ENCODE measurements around the gene PADI3.

The PADI3 gene

DNA sequence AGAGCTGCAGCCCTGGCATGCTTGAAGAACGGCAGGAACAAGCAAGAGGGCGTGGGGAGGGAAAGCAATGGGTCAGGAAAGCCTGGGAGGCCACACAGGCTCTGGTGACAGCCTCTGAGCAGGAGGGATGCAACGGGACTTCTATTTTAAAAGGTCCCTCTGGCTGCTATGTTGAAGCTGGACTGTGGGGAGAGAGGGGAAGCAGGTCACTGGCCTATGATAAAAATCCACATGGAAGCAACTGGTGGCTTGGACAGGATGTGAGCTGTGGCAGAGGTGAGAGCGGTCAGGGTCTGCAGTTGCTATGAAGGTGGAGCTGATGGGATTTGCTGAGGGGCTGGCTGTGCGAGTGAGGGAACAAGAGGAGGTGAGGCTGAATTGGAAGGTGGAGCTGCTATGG is 32.8 kb upstream of the PADI3 start:
- Histone ChIP-seq H3K27ac (ENCODE audit: low read depth, low read length) (no peak overlapping the region), H3K36me3 (ENCODE audit: insufficient read depth, low read length) (no peaks in the 10 kb centered on the region), H3K27me3 (ENCODE audit: insufficient read depth, low read length) (no peaks in the 10 kb centered on the region), H3K4me3 (ENCODE audit: low read depth, low read length) (no peak overlapping the region), H3K4me1 (ENCODE audit: control insufficient read depth, insufficient read depth, low read length, unreplicated experiment) (peaks cover 16% of the 10 kb centered on the region), H3K79me2 (ENCODE audit: control insufficient read depth, insufficient read depth, low read length, unreplicated experiment) (no peaks in the 10 kb centered on the region), H2AFZ (ENCODE audit: low read length, unreplicated experiment) (no peak overlapping the region)

DNA sequence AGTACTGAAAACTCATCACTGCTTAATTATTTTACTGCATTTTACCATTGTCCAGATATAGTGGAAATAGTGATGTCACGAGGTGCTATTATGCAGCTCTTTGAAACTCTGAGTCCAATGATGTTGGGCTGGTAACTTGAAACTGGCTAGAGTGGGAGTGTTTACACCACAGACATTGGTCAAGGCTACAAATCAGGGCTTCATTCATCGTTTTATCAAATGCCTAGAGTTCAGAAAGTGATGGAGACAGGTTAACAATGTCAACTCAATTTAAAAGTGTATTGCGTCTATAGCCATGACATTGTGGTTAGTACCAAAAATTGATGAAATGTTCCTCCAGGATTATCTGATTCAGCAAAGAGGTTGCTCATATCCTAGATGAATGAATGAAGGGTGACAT is 31.3 kb upstream of the PADI3 start:
- peaks cover 12% of the 10 kb centered on the region for H3K4me1 ChIP-seq (ENCODE audit: control insufficient read depth, insufficient read depth, low read length, unreplicated experiment)
- H3K27ac ChIP-seq (ENCODE audit: low read depth, low read length) = no peak overlapping the region
- no peak overlapping the region for H2AFZ ChIP-seq (ENCODE audit: low read length, unreplicated experiment)
- H3K4me3 ChIP-seq (ENCODE audit: low read depth, low read length) = no peak overlapping the region
- no peaks in the 10 kb centered on the region for H3K79me2 ChIP-seq (ENCODE audit: control insufficient read depth, insufficient read depth, low read length, unreplicated experiment)
- H3K27me3 ChIP-seq (ENCODE audit: insufficient read depth, low read length) = no peaks in the 10 kb centered on the region
- H3K36me3 ChIP-seq (ENCODE audit: insufficient read depth, low read length) = no peaks in the 10 kb centered on the region

DNA sequence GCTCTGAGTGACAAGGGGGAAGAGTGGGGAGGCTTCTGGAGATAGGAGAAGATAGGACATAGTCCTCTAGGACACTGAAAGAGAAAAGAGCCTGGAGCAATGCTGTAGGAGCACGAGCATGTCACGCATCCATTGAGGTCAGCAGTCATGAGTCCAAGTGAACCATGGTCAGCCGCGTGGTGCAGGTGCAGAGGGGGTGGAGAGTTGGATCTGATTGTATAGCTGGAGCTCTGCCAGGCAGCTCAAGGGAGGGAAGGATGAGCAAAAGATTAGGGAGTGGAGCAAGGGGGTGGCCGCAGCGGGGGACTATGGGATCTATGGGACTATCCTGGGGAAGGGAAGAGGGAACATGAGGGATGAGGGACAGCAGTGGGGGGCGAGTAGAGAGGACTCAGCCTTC is 30.0 kb upstream of the PADI3 start:
- no peaks in the 10 kb centered on the region for H3K27me3 ChIP-seq (ENCODE audit: insufficient read depth, low read length)
- H3K4me1 ChIP-seq (ENCODE audit: control insufficient read depth, insufficient read depth, low read length, unreplicated experiment) = peaks cover 4% of the 10 kb centered on the region
- no peaks in the 10 kb centered on the region for H3K36me3 ChIP-seq (ENCODE audit: insufficient read depth, low read length)
- no peak overlapping the region for H3K27ac ChIP-seq (ENCODE audit: low read depth, low read length)
- H3K79me2 ChIP-seq (ENCODE audit: control insufficient read depth, insufficient read depth, low read length, unreplicated experiment) = no peaks in the 10 kb centered on the region
- H2AFZ ChIP-seq (ENCODE audit: low read length, unreplicated experiment) = no peak overlapping the region
- no peak overlapping the region for H3K4me3 ChIP-seq (ENCODE audit: low read depth, low read length)

DNA sequence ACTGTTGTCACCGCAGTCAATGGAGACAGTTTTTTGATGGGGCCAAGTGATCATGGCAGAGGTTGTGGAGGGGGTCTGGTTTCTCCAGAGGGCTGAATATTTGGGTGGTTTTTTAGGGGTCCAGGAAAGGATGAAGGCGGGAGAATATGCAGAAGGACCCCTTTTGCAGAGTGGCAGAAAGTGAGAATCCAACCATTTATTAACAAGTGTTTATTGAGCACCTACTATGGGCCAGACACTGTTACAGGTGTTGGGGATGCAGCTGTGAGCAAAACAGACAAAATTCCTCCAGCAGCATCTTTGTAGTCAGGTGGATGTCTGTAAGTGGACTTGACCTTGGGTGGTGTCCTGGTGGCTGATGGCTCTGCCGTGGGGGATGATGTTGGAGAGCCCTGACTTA is 28.6 kb upstream of the PADI3 start:
- no peak overlapping the region for H2AFZ ChIP-seq (ENCODE audit: low read length, unreplicated experiment)
- H3K27ac ChIP-seq (ENCODE audit: low read depth, low read length) = no peak overlapping the region
- no peaks in the 10 kb centered on the region for H3K36me3 ChIP-seq (ENCODE audit: insufficient read depth, low read length)
- H3K27me3 ChIP-seq (ENCODE audit: insufficient read depth, low read length) = no peaks in the 10 kb centered on the region
- no peak overlapping the region for H3K4me3 ChIP-seq (ENCODE audit: low read depth, low read length)
- H3K4me1 ChIP-seq (ENCODE audit: control insufficient read depth, insufficient read depth, low read length, unreplicated experiment) = peaks cover 1% of the 10 kb centered on the region
- no peaks in the 10 kb centered on the region for H3K79me2 ChIP-seq (ENCODE audit: control insufficient read depth, insufficient read depth, low read length, unreplicated experiment)

DNA sequence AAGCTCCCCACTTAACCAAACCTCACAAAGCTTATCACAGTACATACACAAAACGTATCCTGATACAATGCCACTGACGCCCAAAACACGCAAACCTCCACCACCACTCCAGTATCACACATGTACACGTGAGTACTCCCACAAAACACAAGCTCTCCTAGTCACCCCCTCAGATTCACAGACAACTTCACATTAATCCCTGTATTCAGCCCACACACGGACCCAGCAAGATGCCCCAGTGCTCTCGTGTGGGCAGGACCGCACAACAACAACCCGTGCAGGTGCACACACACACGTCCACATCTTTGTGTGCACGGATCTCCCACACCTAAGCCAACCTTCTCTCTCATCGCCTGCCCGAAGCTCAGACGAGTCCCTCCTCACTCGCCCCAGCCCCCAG is 26.3 kb upstream of the PADI3 start:
- no peak overlapping the region for H2AFZ ChIP-seq (ENCODE audit: low read length, unreplicated experiment)
- peaks cover 4% of the 10 kb centered on the region for H3K4me1 ChIP-seq (ENCODE audit: control insufficient read depth, insufficient read depth, low read length, unreplicated experiment)
- H3K79me2 ChIP-seq (ENCODE audit: control insufficient read depth, insufficient read depth, low read length, unreplicated experiment) = no peaks in the 10 kb centered on the region
- H3K27ac ChIP-seq (ENCODE audit: low read depth, low read length) = no peak overlapping the region
- no peaks in the 10 kb centered on the region for H3K27me3 ChIP-seq (ENCODE audit: insufficient read depth, low read length)
- H3K4me3 ChIP-seq (ENCODE audit: low read depth, low read length) = no peak overlapping the region
- H3K36me3 ChIP-seq (ENCODE audit: insufficient read depth, low read length) = no peaks in the 10 kb centered on the region

DNA sequence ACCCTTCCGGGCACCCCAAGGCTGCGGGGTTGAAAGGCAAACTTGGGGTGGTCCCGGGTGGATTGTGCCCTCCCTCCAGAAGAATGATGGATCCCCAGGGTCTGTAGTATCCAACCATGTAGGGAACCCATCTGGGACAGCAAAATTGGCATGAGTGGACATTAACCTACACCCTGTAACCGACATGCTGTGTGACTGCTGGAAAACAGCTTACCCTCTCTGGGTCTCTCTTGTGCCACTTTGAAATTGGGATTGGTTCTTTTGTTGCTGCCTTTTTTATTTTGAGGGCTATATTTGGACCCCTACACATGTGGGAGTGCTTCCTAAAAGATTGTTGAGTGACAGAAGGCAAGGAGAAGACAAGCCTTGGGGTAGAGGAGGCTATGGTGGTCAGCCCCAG is 24.5 kb upstream of the PADI3 start:
- H3K4me3 ChIP-seq (ENCODE audit: low read depth, low read length) = no peak overlapping the region
- no peaks in the 10 kb centered on the region for H3K36me3 ChIP-seq (ENCODE audit: insufficient read depth, low read length)
- no peaks in the 10 kb centered on the region for H3K27me3 ChIP-seq (ENCODE audit: insufficient read depth, low read length)
- no peak overlapping the region for H2AFZ ChIP-seq (ENCODE audit: low read length, unreplicated experiment)
- no peaks in the 10 kb centered on the region for H3K79me2 ChIP-seq (ENCODE audit: control insufficient read depth, insufficient read depth, low read length, unreplicated experiment)
- peaks cover 4% of the 10 kb centered on the region for H3K4me1 ChIP-seq (ENCODE audit: control insufficient read depth, insufficient read depth, low read length, unreplicated experiment)
- no peak overlapping the region for H3K27ac ChIP-seq (ENCODE audit: low read depth, low read length)

DNA sequence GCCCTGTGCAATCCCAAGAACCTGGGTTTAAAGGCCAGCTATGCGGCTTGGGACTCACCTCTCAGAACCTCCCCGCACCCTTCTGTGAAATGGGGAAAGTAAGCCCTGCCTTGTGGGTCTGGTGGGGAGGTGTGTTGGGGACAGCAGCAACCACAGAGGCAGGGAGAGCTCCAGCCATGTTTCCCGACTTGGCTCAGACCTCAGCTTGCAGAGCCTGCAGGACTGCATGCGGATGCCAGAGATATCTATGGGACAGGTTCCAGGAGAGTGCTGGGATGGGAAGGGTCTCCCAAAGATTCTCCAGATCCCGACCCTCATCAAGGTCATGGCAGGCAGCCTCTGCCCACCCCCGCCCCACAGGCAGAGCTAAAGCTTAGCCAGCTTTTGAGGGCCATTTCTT is 23.8 kb upstream of the PADI3 start:
- peaks cover 4% of the 10 kb centered on the region for H3K4me1 ChIP-seq (ENCODE audit: control insufficient read depth, insufficient read depth, low read length, unreplicated experiment)
- H3K36me3 ChIP-seq (ENCODE audit: insufficient read depth, low read length) = no peaks in the 10 kb centered on the region
- no peak overlapping the region for H2AFZ ChIP-seq (ENCODE audit: low read length, unreplicated experiment)
- no peak overlapping the region for H3K27ac ChIP-seq (ENCODE audit: low read depth, low read length)
- H3K27me3 ChIP-seq (ENCODE audit: insufficient read depth, low read length) = no peaks in the 10 kb centered on the region
- H3K79me2 ChIP-seq (ENCODE audit: control insufficient read depth, insufficient read depth, low read length, unreplicated experiment) = no peaks in the 10 kb centered on the region
- H3K4me3 ChIP-seq (ENCODE audit: low read depth, low read length) = no peak overlapping the region

DNA sequence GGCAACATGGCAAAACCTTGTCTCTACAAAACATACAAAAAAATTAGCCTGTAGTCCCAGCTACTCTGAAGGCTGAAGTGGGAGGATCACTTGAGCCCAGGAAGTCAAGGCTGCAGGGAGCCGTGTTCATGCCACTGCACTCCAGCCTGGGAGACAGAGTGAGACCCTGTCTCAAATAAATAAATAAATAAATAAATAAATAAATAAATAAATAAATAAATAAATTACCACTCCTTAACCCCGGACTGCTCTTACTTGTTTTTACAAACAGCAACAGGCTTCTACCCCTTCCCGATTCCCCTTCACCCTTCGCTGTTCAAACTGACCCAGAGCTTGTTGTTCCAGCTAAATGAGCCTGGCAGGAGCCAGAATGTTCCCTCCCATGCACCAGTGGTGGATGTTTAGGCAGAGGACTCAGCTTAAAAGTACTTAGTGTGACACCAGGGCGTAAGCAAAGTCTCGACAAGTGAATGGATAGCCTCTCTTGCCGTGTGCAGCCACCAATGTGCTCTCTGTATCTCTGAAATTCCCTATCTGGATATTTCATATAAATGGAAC is 21.5 kb upstream of the PADI3 start:
- Histone ChIP-seq H3K27ac (ENCODE audit: low read depth, low read length) (no peak overlapping the region), H3K27me3 (ENCODE audit: insufficient read depth, low read length) (no peaks in the 10 kb centered on the region), H2AFZ (ENCODE audit: low read length, unreplicated experiment) (no peak overlapping the region), H3K4me3 (ENCODE audit: low read depth, low read length) (no peak overlapping the region), H3K79me2 (ENCODE audit: control insufficient read depth, insufficient read depth, low read length, unreplicated experiment) (no peaks in the 10 kb centered on the region), H3K4me1 (ENCODE audit: control insufficient read depth, insufficient read depth, low read length, unreplicated experiment) (peaks cover 8% of the 10 kb centered on the region), H3K36me3 (ENCODE audit: insufficient read depth, low read length) (no peaks in the 10 kb centered on the region)

DNA sequence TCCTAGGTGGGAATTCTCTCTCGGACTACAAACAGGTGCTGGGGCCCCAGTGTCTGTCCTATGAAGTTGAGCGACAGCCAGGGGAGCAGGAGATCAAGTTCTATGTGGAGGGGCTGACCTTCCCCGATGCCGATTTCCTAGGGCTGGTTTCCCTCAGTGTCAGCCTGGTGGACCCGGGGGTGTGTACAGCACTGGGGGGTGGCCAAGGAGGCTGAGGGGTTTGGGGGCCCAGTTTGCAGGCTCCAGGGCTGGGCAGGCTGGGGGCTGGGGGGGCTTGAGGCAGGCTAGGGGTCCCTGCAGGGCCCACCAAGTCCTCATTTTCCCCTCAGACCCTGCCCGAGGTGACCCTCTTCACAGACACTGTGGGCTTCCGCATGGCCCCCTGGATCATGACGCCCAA is 20.3 kb upstream of the PADI3 start:
- no peaks in the 10 kb centered on the region for H3K79me2 ChIP-seq (ENCODE audit: control insufficient read depth, insufficient read depth, low read length, unreplicated experiment)
- H3K36me3 ChIP-seq (ENCODE audit: insufficient read depth, low read length) = no peaks in the 10 kb centered on the region
- H3K4me3 ChIP-seq (ENCODE audit: low read depth, low read length) = no peak overlapping the region
- peaks cover 19% of the 10 kb centered on the region for H3K4me1 ChIP-seq (ENCODE audit: control insufficient read depth, insufficient read depth, low read length, unreplicated experiment)
- H3K27me3 ChIP-seq (ENCODE audit: insufficient read depth, low read length) = no peaks in the 10 kb centered on the region
- no peak overlapping the region for H3K27ac ChIP-seq (ENCODE audit: low read depth, low read length)
- H2AFZ ChIP-seq (ENCODE audit: low read length, unreplicated experiment) = no peak overlapping the region

DNA sequence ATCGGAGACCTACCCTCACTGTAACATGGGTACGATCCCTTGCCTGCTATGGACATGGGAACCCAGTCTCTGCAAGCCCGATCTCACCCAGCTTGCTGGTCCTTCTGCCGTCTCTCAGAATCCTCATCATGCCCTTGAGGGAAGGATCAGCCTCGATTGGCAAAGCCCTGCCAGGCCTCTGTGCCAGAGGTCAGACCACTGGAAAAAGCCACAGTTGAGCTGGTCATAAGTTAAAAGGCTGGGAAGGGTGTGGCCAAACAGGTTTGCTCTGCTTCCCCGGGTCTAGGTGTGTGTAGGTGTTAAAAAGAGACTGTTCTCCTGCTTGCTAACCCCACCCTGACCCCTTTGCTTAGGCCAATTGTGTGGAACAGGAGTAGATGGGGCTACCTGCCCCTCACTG is 19.5 kb upstream of the PADI3 start:
- Histone ChIP-seq H3K27me3 (ENCODE audit: insufficient read depth, low read length) (no peaks in the 10 kb centered on the region), H3K4me3 (ENCODE audit: low read depth, low read length) (no peak overlapping the region), H3K79me2 (ENCODE audit: control insufficient read depth, insufficient read depth, low read length, unreplicated experiment) (no peaks in the 10 kb centered on the region), H3K4me1 (ENCODE audit: control insufficient read depth, insufficient read depth, low read length, unreplicated experiment) (peaks cover 26% of the 10 kb centered on the region), H3K36me3 (ENCODE audit: insufficient read depth, low read length) (no peaks in the 10 kb centered on the region), H2AFZ (ENCODE audit: low read length, unreplicated experiment) (no peak overlapping the region), H3K27ac (ENCODE audit: low read depth, low read length) (no peak overlapping the region)

DNA sequence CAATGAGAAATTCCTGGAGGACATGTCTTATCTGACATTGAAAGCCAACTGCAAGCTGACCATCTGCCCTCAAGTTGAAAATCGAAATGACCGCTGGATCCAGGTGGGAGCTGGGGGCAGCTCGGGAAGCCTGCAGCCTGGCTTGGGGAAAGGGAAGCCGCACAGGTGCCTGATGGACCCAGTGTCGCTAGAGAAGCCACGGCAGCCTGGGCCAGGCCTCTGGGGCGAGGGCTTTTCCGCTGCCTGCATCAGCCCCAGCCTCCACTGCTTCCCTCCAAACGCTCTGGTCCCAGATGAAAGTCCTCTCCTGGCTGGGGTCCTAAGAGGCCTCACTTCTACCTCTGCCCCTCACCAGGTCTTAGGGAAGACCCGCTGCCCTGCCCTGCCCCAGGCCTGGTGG is 18.8 kb upstream of the PADI3 start:
- Histone ChIP-seq H2AFZ (ENCODE audit: low read length, unreplicated experiment) (no peak overlapping the region), H3K4me1 (ENCODE audit: control insufficient read depth, insufficient read depth, low read length, unreplicated experiment) (peaks cover 29% of the 10 kb centered on the region), H3K4me3 (ENCODE audit: low read depth, low read length) (no peak overlapping the region), H3K27ac (ENCODE audit: low read depth, low read length) (no peak overlapping the region), H3K27me3 (ENCODE audit: insufficient read depth, low read length) (no peaks in the 10 kb centered on the region), H3K79me2 (ENCODE audit: control insufficient read depth, insufficient read depth, low read length, unreplicated experiment) (no peaks in the 10 kb centered on the region), H3K36me3 (ENCODE audit: insufficient read depth, low read length) (no peaks in the 10 kb centered on the region)

All from ACC112 (cell line).